Measurements from ENCODE around the gene KATNB1.

The KATNB1 gene

GRCh38 chr16:57735755-57736418 is at the start of gene KATNB1:
Gene KATNB1, plus strand, starts transcription at chr16:57735770. Its CDS starts 1,474 bp downstream, at chr16:57737244.
- no peak for FAIRE-seq

GRCh38 chr16:57686577-57686976 is 49.0 kb upstream of the KATNB1 start:
- FAIRE-seq, result no peak

- FAIRE-seq, result no peak
Measured at GRCh38 chr16:57687363-57687929, 48.1 kb upstream of the KATNB1 start.

- FAIRE-seq, result no peak
Measured at GRCh38 chr16:57688487-57688986, 47.0 kb upstream of the KATNB1 start.

GRCh38 chr16:57688987-57689761 is 46.4 kb upstream of the KATNB1 start:
- no peak for FAIRE-seq

- FAIRE-seq, result no peak
Measured at GRCh38 chr16:57689762-57690558, 45.6 kb upstream of the KATNB1 start.

GRCh38 chr16:57690782-57691471 is 44.6 kb upstream of the KATNB1 start:
- FAIRE-seq, result no peak

GRCh38 chr16:57692636-57693035 is 42.9 kb upstream of the KATNB1 start:
- no peak for FAIRE-seq

- FAIRE-seq, result no peak
Measured at GRCh38 chr16:57693550-57693949, 42.0 kb upstream of the KATNB1 start.

DNA sequence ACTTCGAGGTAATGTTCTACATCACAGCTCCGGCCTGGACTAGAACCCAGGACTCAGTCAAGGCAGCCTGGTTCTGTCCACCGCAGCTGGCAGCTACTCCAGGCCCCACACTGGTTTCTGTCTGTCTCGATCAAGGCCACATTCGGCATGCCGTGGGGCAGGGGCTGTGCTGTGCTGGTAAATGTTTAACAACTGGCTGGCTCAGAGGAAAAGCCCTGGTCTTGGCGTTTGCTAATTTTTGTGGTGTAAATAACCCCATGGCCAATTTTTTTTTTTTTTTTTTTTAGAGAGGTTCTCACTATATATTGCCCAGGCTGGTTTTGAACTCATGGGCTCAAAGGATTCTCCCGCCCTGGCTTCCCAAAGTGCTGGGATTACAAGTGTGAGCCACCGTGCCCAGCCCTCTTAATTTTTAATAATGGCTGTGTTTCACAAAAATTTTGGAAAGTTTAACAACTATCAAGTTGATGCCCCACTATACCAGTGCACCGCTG is 41.3 kb upstream of the KATNB1 start:
- no peak for FAIRE-seq

DNA sequence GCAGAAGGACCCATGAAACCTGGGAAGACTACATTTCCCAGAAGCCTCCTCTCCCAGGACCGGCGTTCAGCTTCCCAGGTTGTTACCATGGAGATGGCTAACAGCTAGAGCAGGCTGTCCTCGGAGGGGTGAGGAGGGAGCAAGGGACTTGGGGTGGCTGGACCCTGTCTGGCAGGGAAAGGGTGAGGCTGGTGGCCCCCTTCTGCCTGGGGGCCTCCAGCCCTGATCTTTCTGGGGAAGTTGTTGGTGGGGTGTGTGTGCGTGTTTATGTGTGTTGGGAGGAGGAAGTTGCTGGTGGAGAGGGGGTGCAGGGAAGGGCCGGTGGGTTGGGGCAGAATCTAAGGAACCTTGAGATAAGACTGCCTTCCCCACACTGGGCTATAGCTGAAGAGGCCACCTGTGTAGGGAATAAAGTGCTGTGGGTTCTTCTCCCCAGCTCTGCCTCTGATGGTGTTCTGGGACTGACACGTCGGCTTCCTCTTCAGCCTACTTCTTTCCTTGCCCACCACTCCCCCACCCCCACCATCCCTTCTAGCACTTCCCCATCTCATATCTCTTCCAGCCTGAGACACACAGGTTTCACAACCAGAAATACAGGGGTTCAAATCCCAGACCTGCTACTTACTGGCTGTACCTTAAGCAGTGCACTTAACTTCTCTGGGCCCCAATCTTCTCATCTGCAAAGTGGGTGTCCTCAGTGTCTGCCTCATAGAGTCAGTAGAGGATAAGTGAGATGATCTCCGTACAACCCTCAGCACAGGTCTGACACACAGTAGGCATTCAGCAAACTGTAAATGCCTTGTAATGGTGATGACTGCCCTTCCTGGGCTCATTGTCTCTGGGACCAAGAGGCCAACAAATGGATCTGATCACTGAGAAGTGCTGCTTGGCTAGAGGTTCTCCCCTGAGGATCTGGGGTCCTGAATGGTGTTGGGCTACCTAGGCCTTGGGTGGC is 40.6 kb upstream of the KATNB1 start, which contains the start of gene DRC7:
DRC7 (plus strand) TSS at position 82 of the 955 bp plus-strand sequence. CDS start 3,144 bp downstream, outside the sequence.
- FAIRE-seq, result no peak

GRCh38 chr16:57695680-57696069 is 39.9 kb upstream of the KATNB1 start:
- no peak for FAIRE-seq

- no peak for FAIRE-seq
Measured at GRCh38 chr16:57696240-57696639, 39.3 kb upstream of the KATNB1 start.

- no peak for FAIRE-seq
Measured at GRCh38 chr16:57697896-57698537, 37.6 kb upstream of the KATNB1 start.

GRCh38 chr16:57698812-57699405 is 36.7 kb upstream of the KATNB1 start:
- no peak for FAIRE-seq

DNA sequence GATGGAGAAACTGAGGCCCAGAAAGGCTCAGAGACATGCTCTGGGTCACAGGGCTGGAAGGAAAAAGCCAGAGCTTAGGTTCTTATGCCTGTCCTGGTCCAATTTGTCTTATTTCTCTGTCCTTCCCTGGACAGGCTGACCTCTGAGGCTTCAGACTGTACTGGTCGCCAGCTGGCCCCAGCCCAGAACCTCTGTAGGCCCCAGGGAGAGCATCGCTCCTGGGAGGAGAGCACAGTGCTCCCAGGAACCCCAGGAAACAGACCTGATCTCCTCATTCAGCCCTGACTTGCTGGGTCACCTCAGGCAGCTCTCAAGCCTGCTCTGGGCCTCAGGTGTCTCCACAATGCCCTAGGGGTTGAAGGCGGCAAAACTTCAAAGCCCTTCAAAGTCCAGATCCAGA is 36.1 kb upstream of the KATNB1 start:
- FAIRE-seq, result no peak

DNA sequence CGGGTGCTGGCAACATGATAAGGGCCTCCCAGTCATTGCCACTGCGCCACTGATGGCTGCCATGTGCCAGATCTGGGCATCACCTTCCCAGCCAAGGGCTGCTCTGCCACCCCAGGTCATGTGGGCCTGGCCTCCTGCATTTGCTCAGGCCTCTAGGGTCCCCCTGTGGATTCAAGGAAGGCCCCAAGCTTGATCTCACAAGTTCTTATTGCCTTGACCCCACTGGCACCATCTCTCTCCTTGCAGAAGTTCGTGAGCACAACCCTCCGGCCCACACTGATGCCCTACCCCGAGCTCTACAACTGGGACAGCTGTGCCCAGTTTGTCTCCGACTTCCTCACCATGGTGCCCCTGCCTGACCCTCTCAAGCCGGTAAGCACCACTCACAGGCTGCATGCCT is 35.7 kb upstream of the KATNB1 start:
- no peak for FAIRE-seq

DNA sequence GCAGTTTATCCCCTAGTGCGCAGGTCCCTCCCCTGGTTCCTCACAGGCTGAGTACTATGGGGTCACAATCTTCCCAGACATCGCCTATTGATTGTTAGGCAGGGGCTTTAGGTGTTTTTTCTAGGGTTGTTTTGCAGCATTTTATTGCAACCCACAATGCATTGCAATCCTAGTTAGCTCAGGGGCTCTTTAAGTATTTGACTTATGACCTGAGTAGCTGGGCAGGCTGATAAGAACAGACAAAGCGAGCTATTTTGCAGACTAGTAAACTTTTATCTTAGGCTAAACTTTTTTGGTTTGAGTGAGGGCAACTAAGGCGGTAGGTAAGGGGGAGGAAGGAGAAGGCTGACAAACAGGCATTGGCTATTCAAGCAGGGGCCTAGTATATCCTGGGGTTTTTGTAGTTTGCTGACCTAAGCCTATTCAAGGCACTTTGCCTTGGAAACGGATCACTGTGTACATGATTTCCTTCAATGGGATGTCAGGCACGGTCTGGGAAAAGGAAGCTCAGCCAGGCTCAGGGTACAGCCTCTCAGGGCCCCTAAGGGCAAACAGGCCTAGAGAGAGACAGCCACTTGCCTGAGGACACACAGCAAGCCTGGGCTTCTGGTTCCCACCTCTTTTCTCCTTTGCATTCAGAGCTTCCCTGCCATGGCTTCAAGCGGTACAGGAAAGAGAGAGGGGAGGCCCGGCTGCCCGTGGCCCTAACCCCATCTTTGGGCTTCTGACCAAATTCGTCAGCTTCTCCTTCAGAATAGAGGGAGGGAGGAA is 34.6 kb upstream of the KATNB1 start:
- no peak for FAIRE-seq

DNA sequence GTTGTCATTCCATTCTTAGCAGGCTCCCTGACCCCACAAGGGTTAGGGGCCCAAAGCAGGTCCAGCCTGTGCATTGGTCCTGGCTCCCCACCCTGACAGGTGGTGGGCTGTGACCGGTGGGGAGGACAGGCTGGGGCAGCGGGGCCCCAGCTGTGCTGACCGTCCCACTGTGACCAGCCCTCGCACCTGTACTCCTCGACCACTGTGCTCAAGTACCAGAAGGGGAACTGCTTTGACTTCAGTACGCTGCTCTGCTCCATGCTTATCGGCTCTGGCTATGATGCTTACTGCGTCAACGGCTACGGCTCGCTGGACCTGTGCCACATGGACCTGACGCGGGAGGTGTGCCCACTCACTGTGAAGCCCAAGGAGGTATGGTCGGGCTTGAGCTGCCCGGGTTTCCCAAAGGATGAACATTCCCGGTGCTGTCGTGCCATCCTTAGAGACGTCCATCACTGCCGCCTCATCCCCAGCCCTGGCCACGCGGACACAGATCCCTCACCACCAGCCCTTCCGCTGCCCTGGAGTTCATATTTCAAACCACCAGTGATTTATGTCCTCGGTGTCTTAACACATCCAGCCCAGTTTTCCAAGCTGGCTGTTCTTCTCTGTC is 33.7 kb upstream of the KATNB1 start:
- no peak for FAIRE-seq

Measured in G401.6 (cell line).